ENCODE data around the gene ZNF324. TPM values are rescaled to one million over a fixed set of nuclear protein-coding genes. Genes with fewer than 3 reads are reported as not detected.

ZNF324 gene
- total and polyA plus RNA-seq, 2 of the 13 experiments (the other 11 are each of a cell fraction or from before 2014, with no cell fraction given) = 1.1 to 4.7 TPM

DNA sequence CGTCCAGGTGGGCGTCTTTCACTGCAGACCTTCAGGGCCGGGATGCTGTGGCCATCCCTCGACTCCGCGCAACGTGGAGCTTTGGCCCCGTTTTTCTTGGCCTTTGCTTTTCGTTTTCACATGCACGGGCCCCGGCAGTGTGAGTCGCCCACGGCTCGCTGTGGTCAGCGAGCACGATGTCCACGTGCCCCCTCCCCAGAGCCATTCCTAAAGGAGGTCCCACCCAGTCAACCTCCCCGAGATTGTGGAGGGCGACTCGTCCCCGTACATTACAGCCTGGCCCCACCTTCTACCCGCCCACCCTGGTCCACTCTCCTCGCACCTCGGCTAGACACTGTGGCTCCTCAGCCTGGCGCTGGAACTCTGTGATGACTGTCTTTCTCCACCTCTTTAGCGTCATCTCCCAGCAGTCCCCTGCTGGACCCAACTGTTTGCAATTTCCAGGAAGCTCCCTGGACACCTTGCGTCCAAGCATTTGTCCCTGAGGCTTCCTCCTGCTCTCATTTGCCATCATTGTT is 9.7 kb downstream of the ZNF324 start (continued):
- TF ChIP-seq, protein P1, sequence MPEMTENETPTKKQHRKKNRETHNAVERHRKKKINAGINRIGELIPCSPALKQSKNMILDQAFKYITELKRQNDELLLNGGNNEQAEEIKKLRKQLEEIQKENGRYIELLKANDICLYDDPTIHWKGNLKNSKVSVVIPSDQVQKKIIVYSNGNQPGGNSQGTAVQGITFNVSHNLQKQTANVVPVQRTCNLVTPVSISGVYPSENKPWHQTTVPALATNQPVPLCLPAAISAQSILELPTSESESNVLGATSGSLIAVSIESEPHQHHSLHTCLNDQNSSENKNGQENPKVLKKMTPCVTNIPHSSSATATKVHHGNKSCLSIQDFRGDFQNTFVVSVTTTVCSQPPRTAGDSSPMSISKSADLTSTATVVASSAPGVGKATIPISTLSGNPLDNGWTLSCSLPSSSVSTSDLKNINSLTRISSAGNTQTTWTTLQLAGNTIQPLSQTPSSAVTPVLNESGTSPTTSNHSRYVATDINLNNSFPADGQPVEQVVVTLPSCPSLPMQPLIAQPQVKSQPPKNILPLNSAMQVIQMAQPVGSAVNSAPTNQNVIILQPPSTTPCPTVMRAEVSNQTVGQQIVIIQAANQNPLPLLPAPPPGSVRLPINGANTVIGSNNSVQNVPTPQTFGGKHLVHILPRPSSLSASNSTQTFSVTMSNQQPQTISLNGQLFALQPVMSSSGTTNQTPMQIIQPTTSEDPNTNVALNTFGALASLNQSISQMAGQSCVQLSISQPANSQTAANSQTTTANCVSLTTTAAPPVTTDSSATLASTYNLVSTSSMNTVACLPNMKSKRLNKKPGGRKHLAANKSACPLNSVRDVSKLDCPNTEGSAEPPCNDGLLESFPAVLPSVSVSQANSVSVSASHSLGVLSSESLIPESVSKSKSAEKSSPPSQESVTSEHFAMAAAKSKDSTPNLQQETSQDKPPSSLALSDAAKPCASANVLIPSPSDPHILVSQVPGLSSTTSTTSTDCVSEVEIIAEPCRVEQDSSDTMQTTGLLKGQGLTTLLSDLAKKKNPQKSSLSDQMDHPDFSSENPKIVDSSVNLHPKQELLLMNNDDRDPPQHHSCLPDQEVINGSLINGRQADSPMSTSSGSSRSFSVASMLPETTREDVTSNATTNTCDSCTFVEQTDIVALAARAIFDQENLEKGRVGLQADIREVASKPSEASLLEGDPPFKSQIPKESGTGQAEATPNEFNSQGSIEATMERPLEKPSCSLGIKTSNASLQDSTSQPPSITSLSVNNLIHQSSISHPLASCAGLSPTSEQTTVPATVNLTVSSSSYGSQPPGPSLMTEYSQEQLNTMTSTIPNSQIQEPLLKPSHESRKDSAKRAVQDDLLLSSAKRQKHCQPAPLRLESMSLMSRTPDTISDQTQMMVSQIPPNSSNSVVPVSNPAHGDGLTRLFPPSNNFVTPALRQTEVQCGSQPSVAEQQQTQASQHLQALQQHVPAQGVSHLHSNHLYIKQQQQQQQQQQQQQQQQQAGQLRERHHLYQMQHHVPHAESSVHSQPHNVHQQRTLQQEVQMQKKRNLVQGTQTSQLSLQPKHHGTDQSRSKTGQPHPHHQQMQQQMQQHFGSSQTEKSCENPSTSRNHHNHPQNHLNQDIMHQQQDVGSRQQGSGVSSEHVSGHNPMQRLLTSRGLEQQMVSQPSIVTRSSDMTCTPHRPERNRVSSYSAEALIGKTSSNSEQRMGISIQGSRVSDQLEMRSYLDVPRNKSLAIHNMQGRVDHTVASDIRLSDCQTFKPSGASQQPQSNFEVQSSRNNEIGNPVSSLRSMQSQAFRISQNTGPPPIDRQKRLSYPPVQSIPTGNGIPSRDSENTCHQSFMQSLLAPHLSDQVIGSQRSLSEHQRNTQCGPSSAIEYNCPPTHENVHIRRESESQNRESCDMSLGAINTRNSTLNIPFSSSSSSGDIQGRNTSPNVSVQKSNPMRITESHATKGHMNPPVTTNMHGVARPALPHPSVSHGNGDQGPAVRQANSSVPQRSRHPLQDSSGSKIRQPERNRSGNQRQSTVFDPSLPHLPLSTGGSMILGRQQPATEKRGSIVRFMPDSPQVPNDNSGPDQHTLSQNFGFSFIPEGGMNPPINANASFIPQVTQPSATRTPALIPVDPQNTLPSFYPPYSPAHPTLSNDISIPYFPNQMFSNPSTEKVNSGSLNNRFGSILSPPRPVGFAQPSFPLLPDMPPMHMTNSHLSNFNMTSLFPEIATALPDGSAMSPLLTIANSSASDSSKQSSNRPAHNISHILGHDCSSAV (CRISPR knock-in tag; IDR thresholded peaks at IDR 0.05; ENCODE audit: borderline replicate concordance) = no peak
- TF ChIP-seq, protein P2, sequence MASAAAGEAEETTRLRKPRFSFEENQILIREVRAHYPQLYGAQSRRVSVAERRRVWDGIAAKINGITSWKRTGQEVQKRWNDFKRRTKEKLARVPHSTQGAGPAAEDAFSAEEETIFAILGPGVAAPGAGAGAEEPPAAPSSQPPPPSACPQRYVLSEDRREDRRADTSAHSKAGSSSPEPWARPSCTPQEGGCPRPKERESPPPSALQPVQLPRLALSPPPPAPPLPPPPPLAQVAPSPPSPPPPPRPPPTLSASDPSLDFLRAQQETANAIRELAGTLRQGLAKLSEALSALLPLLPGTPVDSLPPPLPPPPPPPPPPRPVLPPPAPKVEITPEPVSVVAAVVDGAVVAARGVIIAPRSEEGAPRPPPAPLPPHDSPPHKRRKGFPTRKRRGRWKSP (CRISPR knock-in tag; IDR thresholded peaks at IDR 0.05) = no peak
- no peak for TF ChIP-seq ZNF776 (CRISPR knock-in tag; IDR thresholded peaks at IDR 0.05)
- TF ChIP-seq ZNF333 (CRISPR knock-in tag; IDR thresholded peaks at IDR 0.05; ENCODE audit: borderline replicate concordance) = 0 out of 2 replicates have a peak, but pooled peaks have one; percentile 22
- TF ChIP-seq SP4 (CRISPR knock-in tag; IDR thresholded peaks at IDR 0.05) = no peak
- no peak for TF ChIP-seq SP5 (CRISPR knock-in tag; IDR thresholded peaks at IDR 0.05; ENCODE audit: borderline replicate concordance, low read depth)
- no peak for TF ChIP-seq PAWR (CRISPR knock-in tag; IDR thresholded peaks at IDR 0.05; ENCODE audit: borderline replicate concordance)
- TF ChIP-seq U2AF1 (optimal IDR thresholded peaks at IDR 0.05; ENCODE audit: low read depth, low read length) = no peak
- no peak for TF ChIP-seq ZSCAN25 (CRISPR knock-in tag; IDR thresholded peaks at IDR 0.05)
- no peak for TF ChIP-seq ZNF724P (CRISPR knock-in tag; IDR thresholded peaks at IDR 0.05; ENCODE audit: borderline replicate concordance)
- TF ChIP-seq AGO2 (optimal IDR thresholded peaks at IDR 0.05; ENCODE audit: low read depth, low read length) = peak; percentile 88
- TF ChIP-seq, protein P3, sequence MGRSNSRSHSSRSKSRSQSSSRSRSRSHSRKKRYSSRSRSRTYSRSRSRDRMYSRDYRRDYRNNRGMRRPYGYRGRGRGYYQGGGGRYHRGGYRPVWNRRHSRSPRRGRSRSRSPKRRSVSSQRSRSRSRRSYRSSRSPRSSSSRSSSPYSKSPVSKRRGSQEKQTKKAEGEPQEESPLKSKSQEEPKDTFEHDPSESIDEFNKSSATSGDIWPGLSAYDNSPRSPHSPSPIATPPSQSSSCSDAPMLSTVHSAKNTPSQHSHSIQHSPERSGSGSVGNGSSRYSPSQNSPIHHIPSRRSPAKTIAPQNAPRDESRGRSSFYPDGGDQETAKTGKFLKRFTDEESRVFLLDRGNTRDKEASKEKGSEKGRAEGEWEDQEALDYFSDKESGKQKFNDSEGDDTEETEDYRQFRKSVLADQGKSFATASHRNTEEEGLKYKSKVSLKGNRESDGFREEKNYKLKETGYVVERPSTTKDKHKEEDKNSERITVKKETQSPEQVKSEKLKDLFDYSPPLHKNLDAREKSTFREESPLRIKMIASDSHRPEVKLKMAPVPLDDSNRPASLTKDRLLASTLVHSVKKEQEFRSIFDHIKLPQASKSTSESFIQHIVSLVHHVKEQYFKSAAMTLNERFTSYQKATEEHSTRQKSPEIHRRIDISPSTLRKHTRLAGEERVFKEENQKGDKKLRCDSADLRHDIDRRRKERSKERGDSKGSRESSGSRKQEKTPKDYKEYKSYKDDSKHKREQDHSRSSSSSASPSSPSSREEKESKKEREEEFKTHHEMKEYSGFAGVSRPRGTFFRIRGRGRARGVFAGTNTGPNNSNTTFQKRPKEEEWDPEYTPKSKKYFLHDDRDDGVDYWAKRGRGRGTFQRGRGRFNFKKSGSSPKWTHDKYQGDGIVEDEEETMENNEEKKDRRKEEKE (IDR thresholded peaks at IDR 0.05) = no peak
- TF ChIP-seq, protein P4, sequence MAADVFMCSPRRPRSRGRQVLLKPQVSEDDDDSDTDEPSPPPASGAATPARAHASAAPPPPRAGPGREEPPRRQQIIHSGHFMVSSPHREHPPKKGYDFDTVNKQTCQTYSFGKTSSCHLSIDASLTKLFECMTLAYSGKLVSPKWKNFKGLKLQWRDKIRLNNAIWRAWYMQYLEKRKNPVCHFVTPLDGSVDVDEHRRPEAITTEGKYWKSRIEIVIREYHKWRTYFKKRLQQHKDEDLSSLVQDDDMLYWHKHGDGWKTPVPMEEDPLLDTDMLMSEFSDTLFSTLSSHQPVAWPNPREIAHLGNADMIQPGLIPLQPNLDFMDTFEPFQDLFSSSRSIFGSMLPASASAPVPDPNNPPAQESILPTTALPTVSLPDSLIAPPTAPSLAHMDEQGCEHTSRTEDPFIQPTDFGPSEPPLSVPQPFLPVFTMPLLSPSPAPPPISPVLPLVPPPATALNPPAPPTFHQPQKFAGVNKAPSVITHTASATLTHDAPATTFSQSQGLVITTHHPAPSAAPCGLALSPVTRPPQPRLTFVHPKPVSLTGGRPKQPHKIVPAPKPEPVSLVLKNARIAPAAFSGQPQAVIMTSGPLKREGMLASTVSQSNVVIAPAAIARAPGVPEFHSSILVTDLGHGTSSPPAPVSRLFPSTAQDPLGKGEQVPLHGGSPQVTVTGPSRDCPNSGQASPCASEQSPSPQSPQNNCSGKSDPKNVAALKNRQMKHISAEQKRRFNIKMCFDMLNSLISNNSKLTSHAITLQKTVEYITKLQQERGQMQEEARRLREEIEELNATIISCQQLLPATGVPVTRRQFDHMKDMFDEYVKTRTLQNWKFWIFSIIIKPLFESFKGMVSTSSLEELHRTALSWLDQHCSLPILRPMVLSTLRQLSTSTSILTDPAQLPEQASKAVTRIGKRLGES (CRISPR knock-in tag; IDR thresholded peaks at IDR 0.05; ENCODE audit: borderline replicate concordance) = no peak
